Measurements from ENCODE around the gene SIX3. TPM values are rescaled to one million over a fixed set of nuclear protein-coding genes. Genes with fewer than 3 reads are reported as not detected.

Gene SIX3
- total and polyA plus RNA-seq, 7 donors, result not detected

GRCh38 chr2:44940732-44941464 lies 604 bp upstream of the SIX3 start:
- DNase-seq, result no peak
- WGBS, 2 donors, result 7 to 8% methylated on average over 25 of the region's 25 CpGs
- H3K36me3 ChIP-seq, result no peaks in the 10 kb centered on the region
- H3K4me1 ChIP-seq, result peaks cover 0 to 68% (median 59%) of the 10 kb centered on the region in 4 donors
- H3K27me3 ChIP-seq, result peaks cover 67 to 100% (median 85%) of the 10 kb centered on the region in 3 donors
- intact Hi-C loops (cut with DNase I), result no loop called here
- no peak overlapping the region for H3K27ac ChIP-seq
- H3K4me3 ChIP-seq, result peak overlapping the region in 1 of 4 donors; percentile 36
- no peaks in the 10 kb centered on the region for H3K9me3 ChIP-seq
- TF ChIP-seq POLR2AphosphoS5 (IDR thresholded peaks at IDR 0.05) (no peak), CTCF (IDR thresholded peaks at IDR 0.05) (no peak), POLR2A (IDR thresholded peaks at IDR 0.05) (no peak), EP300 (IDR thresholded peaks at IDR 0.05) (no peak)

DNA sequence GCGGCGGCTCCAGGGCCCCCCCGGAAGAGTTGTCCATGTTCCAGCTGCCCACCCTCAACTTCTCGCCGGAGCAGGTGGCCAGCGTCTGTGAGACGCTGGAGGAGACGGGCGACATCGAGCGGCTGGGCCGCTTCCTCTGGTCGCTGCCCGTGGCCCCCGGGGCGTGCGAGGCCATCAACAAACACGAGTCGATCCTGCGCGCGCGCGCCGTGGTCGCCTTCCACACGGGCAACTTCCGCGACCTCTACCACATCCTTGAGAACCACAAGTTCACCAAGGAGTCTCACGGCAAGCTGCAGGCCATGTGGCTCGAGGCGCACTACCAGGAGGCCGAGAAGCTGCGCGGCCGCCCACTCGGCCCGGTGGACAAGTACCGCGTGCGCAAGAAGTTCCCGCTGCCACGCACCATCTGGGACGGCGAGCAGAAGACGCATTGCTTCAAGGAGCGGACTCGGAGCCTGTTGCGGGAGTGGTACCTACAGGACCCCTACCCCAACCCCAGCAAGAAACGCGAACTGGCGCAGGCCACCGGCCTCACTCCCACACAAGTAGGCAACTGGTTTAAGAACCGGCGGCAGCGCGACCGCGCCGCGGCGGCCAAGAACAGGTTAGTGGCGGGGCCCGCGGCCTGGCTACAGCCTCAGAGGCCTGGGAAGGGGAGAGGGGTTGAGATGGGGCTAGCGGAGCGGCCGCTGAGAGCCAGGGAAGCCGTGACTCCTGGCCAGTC lies 965 bp downstream of the SIX3 start:
- DNase-seq, result no peak
- H3K9me3 ChIP-seq, result no peaks in the 10 kb centered on the region
- peak overlapping the region in 3 of 4 donors; percentile 22 to 36 (median 28) for H3K4me3 ChIP-seq
- peaks cover 54 to 97% (median 86%) of the 10 kb centered on the region in 3 donors for H3K27me3 ChIP-seq
- H3K27ac ChIP-seq, result no peak overlapping the region
- H3K4me1 ChIP-seq, result peaks cover 0 to 62% (median 55%) of the 10 kb centered on the region in 4 donors
- TF ChIP-seq POLR2AphosphoS5 (IDR thresholded peaks at IDR 0.05) (no peak), EP300 (IDR thresholded peaks at IDR 0.05) (no peak), CTCF (IDR thresholded peaks at IDR 0.05) (no peak), POLR2A (IDR thresholded peaks at IDR 0.05) (no peak)
- no peaks in the 10 kb centered on the region for H3K36me3 ChIP-seq
- 3% methylated on average over 69 of the region's 69 CpGs for WGBS, 2 donors
- intact Hi-C loops (cut with DNase I), result no loop called here

- Histone ChIP-seq H3K36me3 (no peaks in the 10 kb centered on the region), H3K9me3 (no peaks in the 10 kb centered on the region), H3K4me1 (peaks cover 0 to 55% (median 48%) of the 10 kb centered on the region in 4 donors), H3K27me3 (peaks cover 49 to 95% (median 83%) of the 10 kb centered on the region in 3 donors), H3K4me3 (peak overlapping the region in 1 of 4 donors; percentile 36), H3K27ac (no peak overlapping the region)
- intact Hi-C loops (cut with DNase I), result no loop called here
- TF ChIP-seq CTCF (IDR thresholded peaks at IDR 0.05), result no peak
- TF ChIP-seq POLR2AphosphoS5 (IDR thresholded peaks at IDR 0.05), result no peak
- no peak for TF ChIP-seq EP300 (IDR thresholded peaks at IDR 0.05)
- TF ChIP-seq POLR2A (IDR thresholded peaks at IDR 0.05), result no peak
- DNase-seq, result no peak
- 18 to 21% methylated on average over 36 of the region's 36 CpGs for WGBS, 2 donors
These were observed 1.7 kb downstream of the SIX3 start for GRCh38 chr2:44943031-44943692.

- Histone ChIP-seq H3K27ac (no peak overlapping the region), H3K4me1 (peaks cover 0 to 50% (median 43%) of the 10 kb centered on the region in 4 donors), H3K4me3 (no peak overlapping the region), H3K27me3 (peaks cover 44 to 95% (median 83%) of the 10 kb centered on the region in 3 donors), H3K9me3 (no peaks in the 10 kb centered on the region), H3K36me3 (no peaks in the 10 kb centered on the region)
- intact Hi-C loops (cut with DNase I), result no loop called here
- no peak for DNase-seq
- WGBS, 2 donors, result 26 to 50% methylated on average over 10 of the region's 10 CpGs
- TF ChIP-seq POLR2A (IDR thresholded peaks at IDR 0.05) (no peak), POLR2AphosphoS5 (IDR thresholded peaks at IDR 0.05) (no peak), CTCF (IDR thresholded peaks at IDR 0.05) (no peak), EP300 (IDR thresholded peaks at IDR 0.05) (no peak)
These were observed 2.2 kb downstream of the SIX3 start for GRCh38 chr2:44943693-44944101.
